ENCODE measurements around the gene RPL35. TPM values are rescaled to one million over a fixed set of nuclear protein-coding genes. Genes with fewer than 3 reads are reported as not detected.

Gene RPL35
- total and polyA plus RNA-seq, 7 experiments from 2014 or later, result 1,415 to 2,135 (median 1,872) TPM

DNA sequence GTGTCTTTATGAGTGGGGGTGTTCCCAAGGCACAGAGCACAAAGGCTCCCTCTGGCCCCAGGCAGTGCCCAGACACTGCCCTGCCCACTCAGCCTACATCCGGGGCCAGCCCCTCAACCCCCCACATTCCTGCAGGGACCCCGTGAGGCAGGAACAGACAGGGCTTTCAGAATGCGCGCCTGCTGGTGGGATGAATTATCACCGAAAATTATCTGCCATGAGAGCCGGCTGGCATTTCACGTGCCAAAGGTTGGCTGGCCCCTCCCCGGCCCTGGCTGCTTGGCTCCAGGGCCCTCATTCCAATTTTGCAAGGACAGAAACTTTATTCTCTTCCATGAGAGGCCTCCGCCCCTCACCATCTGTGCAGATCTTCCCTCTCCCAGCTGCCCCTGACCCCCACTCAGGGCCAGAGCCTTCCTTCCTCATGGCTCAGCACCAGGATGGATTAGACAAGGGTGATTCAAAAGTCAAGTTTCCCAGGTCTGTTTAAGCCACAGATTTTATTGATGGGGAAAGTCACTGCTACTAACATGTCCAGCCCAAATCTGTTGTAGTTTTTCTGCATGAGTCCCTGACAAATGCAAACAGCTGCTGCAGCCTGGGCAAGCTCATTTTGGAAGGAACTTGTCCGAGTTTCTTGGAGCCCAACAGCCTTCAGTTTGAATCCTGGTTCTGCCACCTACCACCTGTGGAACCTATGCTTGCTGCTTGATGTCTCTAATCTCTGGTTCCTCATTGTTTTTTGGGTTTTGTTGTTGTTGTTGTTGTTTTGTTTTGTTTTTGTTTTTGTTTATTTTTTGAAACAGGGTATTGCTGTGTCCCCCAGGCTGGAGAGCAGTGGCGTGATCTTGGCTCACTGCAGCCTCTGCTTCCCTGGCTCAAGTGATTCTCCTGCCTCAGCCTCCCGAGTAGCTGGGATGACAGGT lies 40.8 kb downstream of the RPL35 start:
- Histone ChIP-seq H3K9me3 (ENCODE audit: control insufficient read depth in 2 of 3, low read length in 3 of 3) (no peaks in the 10 kb centered on the region), H3K27me3 (ENCODE audit: control insufficient read depth in 2 of 2, insufficient read depth in 2 of 2, low read length in 2 of 2) (no peaks in the 10 kb centered on the region), H3K36me3 (ENCODE audit: control insufficient read depth in 2 of 3, insufficient read depth in 3 of 3, low read length in 3 of 3) (no peaks in the 10 kb centered on the region), H3K4me1 (ENCODE audit: control insufficient read depth in 2 of 2, insufficient read depth in 2 of 2, low read length in 2 of 2) (no peaks in the 10 kb centered on the region), H3K27ac (ENCODE audit: low read depth, low read length) (no peak overlapping the region), H3K4me3 (ENCODE audit: low read length) (no peak overlapping the region)
- peaks cover 0 to 14% (median 3%) of the 10 kb centered on the region in 7 donors for H3K4me1 Mint-ChIP-seq
- intact Hi-C loops (cut with micrococcal nuclease), result no loop called here
- DNase-seq, result no peak
- ATAC-seq, result no peak
- H3K9me3 Mint-ChIP-seq, result no peaks in the 10 kb centered on the region
- peaks cover 0 to 14% (median 7%) of the 10 kb centered on the region in 5 donors for H3K27me3 Mint-ChIP-seq
- POLR2A ChIA-PET, result no interaction called here
- CTCF ChIA-PET, result no interaction called here
- H3K27ac Mint-ChIP-seq, result no peak overlapping the region
- H3K36me3 Mint-ChIP-seq, result no peaks in the 10 kb centered on the region
- no peak overlapping the region for H3K4me3 Mint-ChIP-seq

GRCh38 chr9:124818431-124819281 lies 43.1 kb downstream of the RPL35 start:
- H3K9me3 Mint-ChIP-seq, result no peaks in the 10 kb centered on the region
- H3K36me3 Mint-ChIP-seq, result no peaks in the 10 kb centered on the region
- POLR2A ChIA-PET, result no interaction called here
- CTCF ChIA-PET, result no interaction called here
- no peak for ATAC-seq
- H3K27ac Mint-ChIP-seq, result peak overlapping the region in 2 of 9 donors; percentile 11 to 26
- no peaks in the 10 kb centered on the region for H3K9me3 ChIP-seq (ENCODE audit: control insufficient read depth in 2 of 3, low read length in 3 of 3)
- H3K36me3 ChIP-seq (ENCODE audit: control insufficient read depth in 2 of 3, insufficient read depth in 3 of 3, low read length in 3 of 3), result no peaks in the 10 kb centered on the region
- peak overlapping the region in 1 of 10 donors; percentile 26 for H3K4me3 Mint-ChIP-seq
- DNase-seq, result peak in 1 of 9 donors; percentile 29
- no peak overlapping the region for H3K4me3 ChIP-seq (ENCODE audit: low read length)
- intact Hi-C loops (cut with micrococcal nuclease), result no loop called here
- peaks cover 0 to 14% (median 3%) of the 10 kb centered on the region in 7 donors for H3K4me1 Mint-ChIP-seq
- no peaks in the 10 kb centered on the region for H3K27me3 ChIP-seq (ENCODE audit: control insufficient read depth in 2 of 2, insufficient read depth in 2 of 2, low read length in 2 of 2)
- peaks cover 0 to 21% (median 7%) of the 10 kb centered on the region in 5 donors for H3K27me3 Mint-ChIP-seq
- H3K4me1 ChIP-seq (ENCODE audit: control insufficient read depth in 2 of 2, insufficient read depth in 2 of 2, low read length in 2 of 2), result no peaks in the 10 kb centered on the region
- no peak overlapping the region for H3K27ac ChIP-seq (ENCODE audit: low read depth, low read length)

GRCh38 chr9:124815601-124816000 lies 46.2 kb downstream of the RPL35 start:
- Histone ChIP-seq H3K27ac (ENCODE audit: low read depth, low read length) (no peak overlapping the region), H3K9me3 (ENCODE audit: control insufficient read depth in 2 of 3, low read length in 3 of 3) (no peaks in the 10 kb centered on the region), H3K4me1 (ENCODE audit: control insufficient read depth in 2 of 2, insufficient read depth in 2 of 2, low read length in 2 of 2) (no peaks in the 10 kb centered on the region), H3K4me3 (ENCODE audit: low read length) (no peak overlapping the region), H3K27me3 (ENCODE audit: control insufficient read depth in 2 of 2, insufficient read depth in 2 of 2, low read length in 2 of 2) (no peaks in the 10 kb centered on the region), H3K36me3 (ENCODE audit: control insufficient read depth in 2 of 3, insufficient read depth in 3 of 3, low read length in 3 of 3) (no peaks in the 10 kb centered on the region)
- intact Hi-C loops (cut with micrococcal nuclease), result no loop called here
- no peak for DNase-seq
- H3K36me3 Mint-ChIP-seq, result no peaks in the 10 kb centered on the region
- POLR2A ChIA-PET, result no interaction called here
- H3K9me3 Mint-ChIP-seq, result no peaks in the 10 kb centered on the region
- peaks cover 0 to 19% (median 5%) of the 10 kb centered on the region in 5 donors for H3K27me3 Mint-ChIP-seq
- no peak for ATAC-seq
- H3K4me3 Mint-ChIP-seq, result no peak overlapping the region
- no peak overlapping the region for H3K27ac Mint-ChIP-seq
- H3K4me1 Mint-ChIP-seq, result peaks cover 0 to 14% (median 3%) of the 10 kb centered on the region in 7 donors
- CTCF ChIA-PET, result no interaction called here

DNA sequence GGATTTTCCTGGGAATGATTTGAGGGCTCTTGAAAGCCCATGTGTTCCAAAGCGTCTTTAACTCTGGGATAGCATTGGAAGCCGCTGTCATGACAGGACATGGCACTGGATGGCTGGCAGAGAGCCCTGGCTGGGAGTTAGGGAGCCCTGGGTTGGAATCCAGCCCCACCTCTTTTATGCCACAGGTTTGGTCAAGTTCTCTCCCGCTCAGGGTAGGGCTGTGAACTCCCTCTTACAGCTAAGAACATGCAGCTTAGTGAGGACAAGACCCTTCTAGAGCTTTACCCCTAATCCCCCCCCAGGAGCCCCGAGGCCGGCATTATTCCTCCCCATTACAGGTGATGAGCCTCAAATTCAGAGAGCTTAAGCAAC lies 47.6 kb downstream of the RPL35 start:
- no peaks in the 10 kb centered on the region for H3K9me3 ChIP-seq (ENCODE audit: control insufficient read depth in 2 of 3, low read length in 3 of 3)
- no peaks in the 10 kb centered on the region for H3K9me3 Mint-ChIP-seq
- H3K4me3 Mint-ChIP-seq, result no peak overlapping the region
- H3K27ac ChIP-seq (ENCODE audit: low read depth, low read length), result no peak overlapping the region
- no peak for ATAC-seq
- no peaks in the 10 kb centered on the region for H3K36me3 ChIP-seq (ENCODE audit: control insufficient read depth in 2 of 3, insufficient read depth in 3 of 3, low read length in 3 of 3)
- H3K4me1 ChIP-seq (ENCODE audit: control insufficient read depth in 2 of 2, insufficient read depth in 2 of 2, low read length in 2 of 2), result no peaks in the 10 kb centered on the region
- no peaks in the 10 kb centered on the region for H3K27me3 ChIP-seq (ENCODE audit: control insufficient read depth in 2 of 2, insufficient read depth in 2 of 2, low read length in 2 of 2)
- ChIA-PET CTCF (interaction anchor here (0.7 kb wide), 1 partner anchor 16 kb away, joined by 3 read pairs; no protein-coding TSS in a partner anchor), POLR2A (no interaction called here)
- intact Hi-C loops (cut with micrococcal nuclease), result no loop called here
- no peaks in the 10 kb centered on the region for H3K36me3 Mint-ChIP-seq
- H3K27ac Mint-ChIP-seq, result no peak overlapping the region
- H3K4me3 ChIP-seq (ENCODE audit: low read length), result no peak overlapping the region
- H3K4me1 Mint-ChIP-seq, result peaks cover 0 to 14% (median 3%) of the 10 kb centered on the region in 7 donors
- no peak for DNase-seq
- peaks cover 0 to 19% (median 5%) of the 10 kb centered on the region in 5 donors for H3K27me3 Mint-ChIP-seq

GRCh38 chr9:124813501-124814163 lies 48.1 kb downstream of the RPL35 start:
- H3K9me3 ChIP-seq (ENCODE audit: control insufficient read depth in 2 of 3, low read length in 3 of 3), result no peaks in the 10 kb centered on the region
- Mint-ChIP-seq H3K9me3 (no peaks in the 10 kb centered on the region), H3K27me3 (peaks cover 0 to 19% (median 5%) of the 10 kb centered on the region in 5 donors), H3K27ac (no peak overlapping the region), H3K4me3 (no peak overlapping the region), H3K36me3 (no peaks in the 10 kb centered on the region), H3K4me1 (peaks cover 0 to 12% (median 3%) of the 10 kb centered on the region in 7 donors)
- CTCF ChIA-PET, result no interaction called here
- no peak overlapping the region for H3K27ac ChIP-seq (ENCODE audit: low read depth, low read length)
- H3K4me1 ChIP-seq (ENCODE audit: control insufficient read depth in 2 of 2, insufficient read depth in 2 of 2, low read length in 2 of 2), result no peaks in the 10 kb centered on the region
- POLR2A ChIA-PET, result no interaction called here
- no peaks in the 10 kb centered on the region for H3K36me3 ChIP-seq (ENCODE audit: control insufficient read depth in 2 of 3, insufficient read depth in 3 of 3, low read length in 3 of 3)
- DNase-seq (no peak), ATAC-seq (no peak)
- no peak overlapping the region for H3K4me3 ChIP-seq (ENCODE audit: low read length)
- intact Hi-C loops (cut with micrococcal nuclease), result no loop called here
- no peaks in the 10 kb centered on the region for H3K27me3 ChIP-seq (ENCODE audit: control insufficient read depth in 2 of 2, insufficient read depth in 2 of 2, low read length in 2 of 2)

DNA sequence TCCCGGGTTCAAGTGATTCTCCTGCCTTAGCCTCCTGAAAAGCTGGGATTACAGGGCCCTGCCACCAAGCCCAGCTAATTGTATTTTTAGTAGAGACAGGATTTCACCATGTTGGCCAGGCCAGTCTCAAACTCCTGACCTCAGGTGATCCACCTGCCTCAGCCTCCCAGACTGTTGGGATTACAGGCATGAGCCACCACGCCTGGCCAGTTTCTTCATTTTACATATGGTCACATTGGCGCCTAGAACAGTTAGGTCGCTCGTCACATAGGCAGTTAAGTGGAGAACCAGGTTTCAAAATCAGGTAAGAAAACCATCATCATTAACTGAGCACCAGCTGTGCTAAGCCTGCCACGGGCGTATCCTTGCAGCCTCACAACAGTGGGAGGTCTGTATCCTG lies 48.7 kb downstream of the RPL35 start:
- Mint-ChIP-seq H3K27me3 (peaks cover 2 to 16% (median 5%) of the 10 kb centered on the region in 5 donors), H3K9me3 (no peaks in the 10 kb centered on the region), H3K4me1 (peaks cover 0 to 6% (median 0%) of the 10 kb centered on the region in 7 donors), H3K36me3 (no peaks in the 10 kb centered on the region), H3K27ac (no peak overlapping the region), H3K4me3 (no peak overlapping the region)
- no peak overlapping the region for H3K27ac ChIP-seq (ENCODE audit: low read depth, low read length)
- ChIA-PET CTCF (no interaction called here), POLR2A (no interaction called here)
- H3K9me3 ChIP-seq (ENCODE audit: control insufficient read depth in 2 of 3, low read length in 3 of 3), result no peaks in the 10 kb centered on the region
- no peak overlapping the region for H3K4me3 ChIP-seq (ENCODE audit: low read length)
- no peaks in the 10 kb centered on the region for H3K27me3 ChIP-seq (ENCODE audit: control insufficient read depth in 2 of 2, insufficient read depth in 2 of 2, low read length in 2 of 2)
- intact Hi-C loops (cut with micrococcal nuclease), result no loop called here
- no peak for ATAC-seq
- no peaks in the 10 kb centered on the region for H3K4me1 ChIP-seq (ENCODE audit: control insufficient read depth in 2 of 2, insufficient read depth in 2 of 2, low read length in 2 of 2)
- no peak for DNase-seq
- H3K36me3 ChIP-seq (ENCODE audit: control insufficient read depth in 2 of 3, insufficient read depth in 3 of 3, low read length in 3 of 3), result no peaks in the 10 kb centered on the region
